ENCODE results near the gene KLHDC3.

KLHDC3 gene

GRCh38 chr6:43059168-43060033, 45.4 kb downstream of the KLHDC3 start, which contains the start of the genes KLC4 and MRPL2:
Gene KLC4, plus strand, starts transcription at chr6:43059631. Its CDS starts 1,705 bp downstream, at chr6:43061336.
Gene MRPL2, minus strand, starts transcription at chr6:43059434. Its CDS starts 53 bp downstream, at chr6:43059381.
- DNase-seq (ENCODE audit: low spot score) = peak; percentile 99

DNA sequence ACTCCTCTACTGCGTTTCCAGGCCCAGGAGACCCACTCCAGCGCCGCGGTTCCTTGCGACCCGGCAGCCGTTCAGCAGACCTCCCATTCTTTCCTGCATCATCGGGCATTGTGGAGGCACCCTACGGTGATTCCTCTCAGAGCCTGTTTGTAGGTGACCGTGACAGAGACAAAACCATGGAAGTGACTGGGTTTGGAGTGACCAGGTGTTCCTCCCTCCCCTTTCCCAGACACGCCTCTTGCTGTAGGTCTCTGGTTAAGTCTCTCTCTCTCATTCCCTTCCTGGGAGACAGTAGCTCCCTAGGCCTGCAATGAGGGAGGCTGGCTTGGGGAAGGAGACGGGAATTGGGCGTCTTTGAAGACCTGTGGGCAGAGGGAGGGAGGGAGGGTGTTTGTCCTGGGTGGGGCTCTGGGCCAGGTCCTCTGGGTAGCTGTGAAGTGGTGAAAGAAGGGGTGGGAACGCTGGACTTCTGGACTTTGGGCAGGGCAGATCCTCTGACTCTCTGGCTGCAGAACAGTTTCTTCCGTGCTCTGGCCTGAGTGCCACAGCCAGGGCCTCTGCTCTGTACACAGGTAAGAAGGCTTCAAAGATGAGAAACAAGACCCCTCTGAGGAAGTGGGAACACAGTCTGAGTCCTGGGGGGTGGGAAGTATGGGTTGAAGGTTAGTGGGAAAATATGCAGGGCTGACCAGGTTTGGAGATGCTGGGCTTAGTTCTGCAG, 46.1 kb downstream of the KLHDC3 start:
- no peak for DNase-seq (ENCODE audit: low spot score)

GRCh38 chr6:43060755-43061633, 46.9 kb downstream of the KLHDC3 start:
- DNase-seq (ENCODE audit: low spot score) = no peak

DNA sequence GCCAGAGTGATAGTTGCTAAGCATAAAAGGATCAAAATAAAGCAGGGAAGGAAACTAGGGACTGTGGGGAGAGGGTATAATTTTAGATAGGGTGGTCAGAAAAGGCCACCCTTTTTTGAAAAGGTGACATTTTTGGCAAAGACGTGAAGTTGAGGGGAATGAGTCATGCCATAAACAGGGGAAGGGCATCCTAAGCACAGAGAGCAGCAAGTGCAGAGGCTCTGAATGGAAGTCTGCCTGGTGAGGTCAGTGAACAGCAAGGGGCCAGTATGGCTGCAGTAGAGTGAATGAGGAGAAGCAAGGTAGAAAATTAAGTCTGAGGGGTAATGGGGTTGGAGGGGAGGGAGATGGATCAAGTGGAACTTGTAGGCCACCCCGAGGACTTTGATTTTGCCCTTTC, 47.8 kb downstream of the KLHDC3 start:
- DNase-seq (ENCODE audit: low spot score) = no peak

GRCh38 chr6:43062818-43063217, 48.8 kb downstream of the KLHDC3 start:
- DNase-seq (ENCODE audit: low spot score) = no peak

- DNase-seq (ENCODE audit: low spot score) = peak; percentile 80
Measured at GRCh38 chr6:43070028-43070632, 56.1 kb downstream of the KLHDC3 start.
